Measurements from ENCODE around the gene SRL.
A peak's percentile ranks its signal among the peaks of the same experiment; 100 is the strongest.

Gene SRL

DNA sequence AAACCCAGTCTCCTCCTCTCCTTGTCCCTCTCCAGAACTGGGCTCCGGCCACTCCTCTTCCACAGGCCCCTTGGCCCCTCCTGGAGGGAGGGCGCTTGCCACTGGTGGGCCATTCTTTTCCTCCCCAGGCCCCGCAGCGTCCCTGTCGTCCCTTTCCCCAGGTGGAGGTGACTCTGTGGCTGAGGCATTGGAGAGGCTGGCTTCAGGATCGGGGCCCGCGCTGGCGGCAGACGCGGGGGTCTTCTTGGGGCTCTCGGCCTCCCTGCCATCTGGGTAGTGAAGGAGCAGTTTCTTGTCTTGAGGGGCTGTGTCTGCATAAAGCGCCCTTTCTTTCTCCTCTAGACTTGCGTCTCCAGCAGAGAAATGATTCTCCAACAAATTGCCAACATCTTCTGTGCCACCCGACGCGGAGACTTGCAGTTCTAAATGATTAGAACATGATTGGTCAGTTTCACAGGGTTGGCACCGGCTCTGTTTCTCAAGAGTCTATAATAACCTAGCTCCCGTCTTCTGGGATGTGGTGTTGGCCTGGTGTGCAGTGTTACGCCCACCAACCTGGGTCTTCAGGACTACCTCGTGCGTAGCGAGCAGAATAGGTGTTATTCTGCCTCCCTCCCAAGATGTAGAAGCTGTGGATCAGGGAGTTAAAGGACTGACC, 34.1 kb downstream of the SRL start:
- DNase-seq = no peak
- peaks cover 71% of the 10 kb centered on the region for H3K27me3 Mint-ChIP-seq
- no peak overlapping the region for H3K4me3 Mint-ChIP-seq
- peaks cover 16% of the 10 kb centered on the region for H3K4me1 Mint-ChIP-seq
- H3K27ac Mint-ChIP-seq = no peak overlapping the region
- no peaks in the 10 kb centered on the region for H3K36me3 Mint-ChIP-seq
- H3K9me3 Mint-ChIP-seq = no peaks in the 10 kb centered on the region
- CTCF ChIA-PET = no interaction called here

DNA sequence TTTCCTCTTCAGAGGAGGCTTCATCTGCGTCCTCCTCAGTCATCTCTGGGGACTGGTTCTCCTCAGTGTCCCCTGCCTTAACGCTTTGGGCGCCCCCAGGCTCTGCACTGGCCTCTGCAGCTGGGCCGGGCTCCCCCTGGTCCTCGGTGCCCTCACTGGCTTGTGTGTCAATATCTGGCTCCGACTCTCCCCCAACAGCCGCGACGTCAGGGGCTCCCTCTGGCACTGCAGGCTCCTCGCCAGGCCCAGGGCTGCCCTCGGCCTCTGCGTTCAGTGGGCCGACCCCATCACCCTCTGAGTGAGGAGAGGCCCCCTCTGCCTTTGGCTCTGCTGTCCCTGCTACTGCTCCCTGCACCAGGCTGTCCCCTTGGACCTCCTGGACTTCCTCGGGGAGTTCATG, 34.7 kb downstream of the SRL start:
- Mint-ChIP-seq H3K36me3 (no peaks in the 10 kb centered on the region), H3K9me3 (no peaks in the 10 kb centered on the region), H3K4me1 (peaks cover 16% of the 10 kb centered on the region), H3K4me3 (no peak overlapping the region), H3K27me3 (peaks cover 71% of the 10 kb centered on the region), H3K27ac (no peak overlapping the region)
- CTCF ChIA-PET = no interaction called here
- DNase-seq = no peak

DNA sequence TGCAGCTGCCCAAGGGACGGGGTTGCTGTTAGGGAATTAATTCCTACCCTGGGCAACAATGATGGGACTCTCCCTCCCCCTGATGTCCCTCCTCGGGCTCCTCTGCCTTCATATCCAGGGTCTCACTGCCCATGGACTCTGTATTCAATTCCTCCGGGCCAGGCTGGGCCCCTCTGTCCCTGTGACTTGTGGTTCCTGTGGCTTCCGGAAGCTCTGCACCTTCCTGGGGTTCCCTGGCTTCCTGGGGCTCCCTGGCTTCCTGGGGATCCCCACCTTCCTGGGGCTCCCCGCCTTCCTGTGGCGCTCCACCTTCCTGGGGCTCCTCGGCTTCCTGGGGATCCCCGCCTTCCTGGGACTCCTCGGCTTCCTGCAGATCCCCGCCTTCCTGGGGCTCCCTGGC, 35.2 kb downstream of the SRL start:
- H3K27ac Mint-ChIP-seq = peak overlapping the region; percentile 49
- peaks cover 16% of the 10 kb centered on the region for H3K4me1 Mint-ChIP-seq
- peaks cover 76% of the 10 kb centered on the region for H3K27me3 Mint-ChIP-seq
- H3K36me3 Mint-ChIP-seq = no peaks in the 10 kb centered on the region
- CTCF ChIA-PET = no interaction called here
- H3K9me3 Mint-ChIP-seq = no peaks in the 10 kb centered on the region
- peak; percentile 30 for DNase-seq
- no peak overlapping the region for H3K4me3 Mint-ChIP-seq

DNA sequence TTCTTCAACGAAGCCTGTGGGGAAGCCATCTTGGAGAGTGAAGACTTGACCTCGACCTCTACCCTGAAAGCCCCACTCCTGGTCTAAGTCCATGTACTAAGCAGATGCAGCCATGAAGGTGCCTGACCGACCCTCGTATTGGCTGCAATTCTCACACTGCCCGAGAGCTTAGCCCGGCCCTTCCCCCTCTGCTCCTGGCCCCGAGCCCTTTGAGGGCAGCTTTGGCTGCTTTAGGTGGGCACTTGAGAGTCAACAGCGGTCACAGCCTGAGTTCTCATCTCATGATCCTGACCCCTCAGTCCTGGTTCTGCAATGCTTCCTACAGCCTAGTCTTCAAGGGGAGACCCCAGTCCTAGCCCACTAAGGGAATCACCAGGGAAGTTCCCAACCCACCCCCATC, 35.9 kb downstream of the SRL start:
- Mint-ChIP-seq H3K9me3 (no peaks in the 10 kb centered on the region), H3K36me3 (no peaks in the 10 kb centered on the region), H3K27me3 (peaks cover 83% of the 10 kb centered on the region), H3K4me3 (no peak overlapping the region), H3K4me1 (peaks cover 16% of the 10 kb centered on the region), H3K27ac (no peak overlapping the region)
- no peak for DNase-seq
- CTCF ChIA-PET = no interaction called here

DNA sequence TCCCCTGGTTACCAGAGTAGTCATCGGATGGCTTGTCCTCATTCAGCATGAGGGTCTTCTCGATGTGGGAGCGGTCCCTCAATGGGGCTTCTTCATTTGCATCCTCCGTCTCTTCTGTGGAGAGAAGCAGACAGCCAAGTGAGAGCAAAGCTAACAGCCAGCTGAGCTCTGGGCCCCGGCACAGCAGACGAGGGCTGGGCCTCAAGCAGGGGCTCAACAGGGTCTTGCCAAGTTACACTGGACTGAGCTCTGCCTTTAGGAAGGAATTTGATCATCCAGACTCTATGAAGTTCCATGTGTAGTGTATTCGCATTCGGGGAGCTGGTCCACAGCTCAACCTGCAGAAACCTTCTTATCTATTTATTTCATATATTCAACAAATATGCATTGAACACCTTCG, 37.4 kb downstream of the SRL start:
- Mint-ChIP-seq H3K4me1 (peaks cover 19% of the 10 kb centered on the region), H3K4me3 (no peak overlapping the region), H3K9me3 (no peaks in the 10 kb centered on the region), H3K36me3 (no peaks in the 10 kb centered on the region), H3K27me3 (peaks cover 87% of the 10 kb centered on the region), H3K27ac (no peak overlapping the region)
- no peak for DNase-seq
- CTCF ChIA-PET = no interaction called here

DNA sequence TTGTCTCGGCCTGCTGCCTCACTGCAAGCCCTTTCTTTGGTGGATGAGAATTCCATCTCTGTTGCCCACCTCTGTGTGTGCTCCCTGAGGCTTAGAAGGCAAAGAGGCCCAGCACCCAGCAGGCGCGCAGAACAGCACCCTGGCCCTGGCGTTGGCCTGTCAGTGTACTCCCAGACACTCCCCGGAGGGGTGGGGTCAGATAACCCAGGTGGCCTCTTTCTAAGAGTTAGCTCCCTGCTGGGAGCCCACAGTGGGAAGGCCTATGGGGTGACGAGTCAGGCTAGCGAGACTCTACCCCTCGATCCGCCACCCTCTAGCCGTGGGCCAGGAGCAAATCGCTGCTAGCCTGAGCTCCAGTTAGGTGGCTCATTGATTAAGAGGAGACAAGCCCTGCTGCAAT, 38.1 kb downstream of the SRL start:
- Mint-ChIP-seq H3K27ac (no peak overlapping the region), H3K27me3 (peaks cover 82% of the 10 kb centered on the region), H3K4me1 (peaks cover 19% of the 10 kb centered on the region), H3K36me3 (no peaks in the 10 kb centered on the region), H3K4me3 (no peak overlapping the region), H3K9me3 (no peaks in the 10 kb centered on the region)
- CTCF ChIA-PET = interaction anchor here (0.5 kb wide), 1 partner anchor 452 kb away, joined by 3 read pairs; no protein-coding TSS in a partner anchor
- no peak for DNase-seq

DNA sequence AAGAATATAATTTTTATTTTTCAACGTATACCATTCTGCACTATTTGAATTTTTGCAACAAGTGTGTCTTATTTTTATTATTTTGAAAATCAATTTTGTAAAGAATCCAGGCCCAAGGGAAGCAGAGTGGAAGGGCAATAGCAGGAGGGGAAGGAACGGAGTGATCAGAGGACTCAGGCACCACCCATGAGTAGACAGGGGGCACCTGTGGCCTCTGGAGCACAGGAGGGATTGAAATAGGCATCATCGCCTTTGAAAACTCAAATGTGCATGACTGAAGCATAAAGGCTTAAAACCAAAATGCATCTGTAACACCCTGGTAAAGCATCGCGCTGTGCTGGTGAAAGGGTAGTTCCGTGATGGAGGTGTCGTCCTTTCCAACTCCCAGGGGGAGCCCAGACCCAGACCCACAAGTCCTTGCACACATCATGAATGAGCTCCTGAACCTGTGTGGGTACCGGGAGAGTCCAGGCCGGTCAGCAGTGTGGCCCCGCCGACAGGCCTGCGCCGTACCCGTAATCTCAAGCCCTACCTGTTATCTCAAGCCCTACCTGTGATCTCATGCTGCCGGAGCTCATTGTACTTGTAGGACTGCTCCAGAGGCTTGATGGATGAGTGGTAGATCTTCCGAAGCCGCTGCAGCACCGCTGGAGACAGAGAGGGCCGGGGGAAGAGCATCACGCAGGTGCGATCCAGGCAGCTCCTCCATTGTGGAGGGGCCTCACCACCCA, 39.1 kb downstream of the SRL start:
- CTCF ChIA-PET = no interaction called here
- Mint-ChIP-seq H3K27ac (no peak overlapping the region), H3K4me1 (peaks cover 14% of the 10 kb centered on the region), H3K4me3 (no peak overlapping the region), H3K9me3 (no peaks in the 10 kb centered on the region), H3K36me3 (no peaks in the 10 kb centered on the region), H3K27me3 (peaks cover 82% of the 10 kb centered on the region)
- DNase-seq = no peak

DNA sequence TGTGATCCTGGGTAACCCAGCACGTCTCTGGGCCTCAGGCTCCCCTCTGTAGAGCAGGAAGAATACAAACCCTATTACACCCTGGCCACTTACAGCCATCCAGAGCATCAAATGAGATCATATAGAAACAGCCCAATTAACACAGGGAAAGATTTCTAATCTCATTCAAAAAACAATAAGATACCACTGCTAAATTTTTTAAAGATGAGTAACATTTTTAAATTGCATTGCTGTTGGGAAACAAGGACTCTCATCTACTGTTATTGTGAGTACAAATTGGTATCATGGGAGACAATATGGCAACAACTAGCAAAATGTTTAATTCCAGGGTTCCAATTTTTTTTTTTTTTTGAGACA, 41.1 kb downstream of the SRL start:
- H3K27ac Mint-ChIP-seq = no peak overlapping the region
- CTCF ChIA-PET = interaction anchor here (0.7 to 2.2 kb wide), 4 partner anchors 13 to 406 kb away, joined by 3 to 5 read pairs (median 4); no protein-coding TSS in a partner anchor

DNA sequence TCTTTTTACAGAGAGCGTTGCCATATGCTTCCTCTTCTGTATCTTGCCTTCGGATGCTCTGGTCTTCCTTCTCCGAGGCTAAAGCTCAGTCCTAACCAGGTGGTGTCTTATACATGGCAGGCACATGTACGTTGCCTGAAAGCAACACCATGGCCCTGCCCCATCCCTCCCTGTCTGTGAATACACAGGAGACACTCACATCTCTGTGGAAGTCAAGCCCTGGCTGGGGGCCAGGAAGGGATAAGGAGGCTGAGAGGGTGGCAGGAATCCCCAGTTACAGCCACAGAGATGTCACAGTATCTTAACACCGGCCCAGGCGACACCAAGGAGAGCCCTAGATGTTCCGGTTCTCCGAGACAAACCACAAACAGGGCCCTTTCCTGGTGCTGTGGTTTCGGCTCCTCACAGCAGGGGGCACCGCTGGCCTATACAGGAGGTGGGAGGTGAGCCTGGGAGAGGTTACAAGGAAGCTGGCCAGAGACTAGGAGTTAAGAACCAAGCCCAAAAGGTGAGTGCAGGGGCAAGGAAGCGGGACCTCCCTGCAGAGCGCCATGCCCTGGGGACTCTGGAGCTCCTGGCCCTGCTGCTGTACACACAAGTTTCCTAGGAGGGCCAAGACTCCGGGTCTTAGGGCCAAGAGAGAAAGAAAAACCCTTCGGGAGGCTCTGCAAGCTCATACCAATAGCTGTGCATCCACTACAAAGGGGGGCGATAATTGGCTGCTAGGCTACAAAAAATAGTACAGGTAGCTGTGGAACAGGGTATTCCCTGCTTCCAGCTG, 41.7 kb downstream of the SRL start:
- Mint-ChIP-seq H3K36me3 (no peaks in the 10 kb centered on the region), H3K4me1 (peaks cover 3% of the 10 kb centered on the region), H3K27ac (no peak overlapping the region), H3K9me3 (no peaks in the 10 kb centered on the region), H3K4me3 (no peak overlapping the region), H3K27me3 (peaks cover 63% of the 10 kb centered on the region)
- CTCF ChIA-PET = interaction anchor here (0.7 to 2.2 kb wide), 4 partner anchors 13 to 203 kb away, joined by 3 to 5 read pairs (median 3); no protein-coding TSS in a partner anchor
- DNase-seq = peak; percentile 55

More for the DNA sequence above, 41.1 kb downstream of the SRL start:
- no peak overlapping the region for H3K4me3 Mint-ChIP-seq
- H3K27me3 Mint-ChIP-seq = peaks cover 64% of the 10 kb centered on the region
- H3K9me3 Mint-ChIP-seq = no peaks in the 10 kb centered on the region
- H3K4me1 Mint-ChIP-seq = peaks cover 3% of the 10 kb centered on the region
- no peak for DNase-seq
- no peaks in the 10 kb centered on the region for H3K36me3 Mint-ChIP-seq

DNA sequence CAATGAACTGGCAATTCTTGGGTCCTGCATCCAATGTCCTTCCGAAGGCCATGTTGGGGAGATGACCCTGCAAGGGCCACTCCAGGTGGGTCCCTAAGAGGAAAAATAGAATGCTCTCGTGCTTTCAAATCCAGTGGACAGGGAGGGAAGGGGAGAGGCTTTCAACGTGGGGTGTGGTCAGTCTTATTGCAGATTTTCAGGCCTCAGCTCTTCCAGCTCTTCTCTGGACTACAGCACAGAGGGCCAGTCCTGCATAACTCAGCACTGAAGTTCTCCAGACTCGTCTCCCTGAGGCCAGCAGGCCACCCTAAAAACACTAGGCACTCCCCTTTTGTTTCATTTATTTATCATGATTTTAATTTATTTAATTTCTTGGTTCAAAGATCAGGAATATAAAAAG, 43.1 kb downstream of the SRL start:
- H3K4me1 Mint-ChIP-seq = peaks cover 3% of the 10 kb centered on the region
- H3K36me3 Mint-ChIP-seq = no peaks in the 10 kb centered on the region
- no peak overlapping the region for H3K27ac Mint-ChIP-seq
- no peak for DNase-seq
- no peak overlapping the region for H3K4me3 Mint-ChIP-seq
- peaks cover 55% of the 10 kb centered on the region for H3K27me3 Mint-ChIP-seq
- CTCF ChIA-PET = interaction anchor here (1.2 kb wide), 1 partner anchor 204 kb away, joined by 3 read pairs; no protein-coding TSS in a partner anchor
- no peaks in the 10 kb centered on the region for H3K9me3 Mint-ChIP-seq

DNA sequence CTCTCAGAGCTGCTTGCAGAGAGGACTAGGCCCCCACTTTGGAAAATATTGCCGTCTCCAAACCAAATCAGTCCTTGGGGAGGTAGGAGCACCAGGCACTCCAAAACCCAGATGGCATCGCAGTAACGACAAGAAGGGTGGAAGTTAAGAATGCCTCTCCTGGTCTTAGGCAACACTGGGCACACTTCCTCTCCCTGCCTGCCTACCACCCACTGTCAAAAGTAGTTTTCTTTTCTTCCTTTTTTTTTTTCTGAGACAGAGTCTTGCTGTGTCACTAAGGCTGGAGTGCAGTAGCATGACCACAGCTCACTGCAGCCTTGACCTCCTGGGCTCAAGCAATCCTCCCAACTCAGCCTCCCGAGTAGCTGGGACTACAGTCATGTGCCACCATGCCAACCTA, 47.2 kb downstream of the SRL start:
- no peak for DNase-seq
- Mint-ChIP-seq H3K36me3 (no peaks in the 10 kb centered on the region), H3K4me1 (no peaks in the 10 kb centered on the region), H3K27me3 (peaks cover 37% of the 10 kb centered on the region), H3K27ac (no peak overlapping the region), H3K4me3 (no peak overlapping the region), H3K9me3 (no peaks in the 10 kb centered on the region)
- CTCF ChIA-PET = interaction anchor here (0.5 kb wide), 1 partner anchor 148 kb away, joined by 3 read pairs; no protein-coding TSS in a partner anchor

DNA sequence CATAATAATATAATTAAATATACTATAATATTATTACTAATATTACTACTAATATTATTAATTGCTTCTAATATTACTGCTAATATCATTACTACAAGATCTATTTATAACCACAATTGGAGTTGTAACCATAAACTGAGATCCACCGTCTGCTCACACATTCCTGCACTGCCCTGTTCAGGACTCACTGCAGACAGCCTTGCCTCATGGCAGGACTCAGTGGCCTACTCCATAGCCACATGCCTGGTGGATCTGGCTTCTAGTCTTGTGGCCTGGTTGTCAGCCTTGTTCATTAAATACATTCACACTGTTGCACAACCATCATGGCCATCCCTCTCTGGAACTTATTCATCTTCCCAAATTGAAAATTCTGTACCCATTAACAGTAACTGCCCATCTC, 48.0 kb downstream of the SRL start:
- Mint-ChIP-seq H3K9me3 (no peaks in the 10 kb centered on the region), H3K4me3 (no peak overlapping the region), H3K27me3 (peaks cover 44% of the 10 kb centered on the region), H3K27ac (no peak overlapping the region), H3K4me1 (no peaks in the 10 kb centered on the region), H3K36me3 (no peaks in the 10 kb centered on the region)
- DNase-seq = no peak
- CTCF ChIA-PET = interaction anchor here (0.5 kb wide), 1 partner anchor 147 kb away, joined by 3 read pairs; no protein-coding TSS in a partner anchor

DNA sequence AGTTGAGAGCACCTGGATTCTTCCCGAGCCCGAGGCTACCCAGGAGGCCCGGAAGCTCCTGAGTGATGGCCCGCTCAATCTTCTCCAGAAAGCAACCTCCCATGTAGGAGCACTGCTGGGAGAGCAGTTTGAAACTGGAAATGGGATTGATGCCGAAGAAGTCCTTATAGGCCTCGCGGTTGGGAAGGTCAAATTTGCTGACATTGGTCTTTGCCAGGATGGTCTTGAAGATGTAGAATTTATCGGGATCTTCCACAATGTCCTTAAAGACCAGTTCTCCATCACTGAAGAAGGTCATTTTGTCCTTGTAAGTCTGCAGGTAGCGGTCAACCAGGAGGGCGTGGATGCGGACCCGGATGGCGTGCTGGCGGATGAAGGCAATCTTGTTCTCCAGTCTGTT, 49.7 kb downstream of the SRL start:
- Mint-ChIP-seq H3K4me1 (no peaks in the 10 kb centered on the region), H3K4me3 (no peak overlapping the region), H3K27me3 (peaks cover 46% of the 10 kb centered on the region), H3K36me3 (no peaks in the 10 kb centered on the region), H3K9me3 (no peaks in the 10 kb centered on the region), H3K27ac (no peak overlapping the region)
- DNase-seq = no peak
- CTCF ChIA-PET = no interaction called here

DNA sequence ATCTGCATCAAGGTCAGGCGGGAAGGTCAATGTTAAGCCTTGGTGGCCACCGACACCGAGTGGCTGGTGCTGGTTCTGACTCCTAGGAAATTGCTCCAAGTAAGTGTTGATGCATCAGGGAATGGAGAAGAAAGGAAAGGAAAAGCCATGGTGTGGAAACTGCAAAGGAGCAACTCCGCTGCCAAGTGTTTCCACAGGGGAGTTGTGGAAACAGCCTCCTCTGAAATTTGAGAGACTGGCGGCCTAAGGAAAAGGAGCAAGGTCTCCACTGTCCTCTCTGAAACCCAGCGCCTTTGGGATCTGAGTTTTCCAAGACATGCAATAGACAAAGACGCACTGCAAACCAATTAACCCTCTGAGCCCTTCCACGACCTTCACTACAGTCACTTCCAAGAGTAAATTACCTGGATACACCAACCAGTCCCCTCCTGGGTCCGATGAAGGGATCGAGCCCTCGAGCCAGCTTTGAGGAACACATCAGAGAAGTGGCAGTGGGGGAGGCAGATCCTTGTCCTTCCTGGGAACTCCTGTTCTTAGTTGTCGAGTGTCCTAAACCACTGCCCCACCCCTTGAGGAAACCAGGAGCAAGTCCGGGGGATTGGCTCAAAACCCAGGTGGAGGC, 51.1 kb downstream of the SRL start:
- DNase-seq = no peak
- Mint-ChIP-seq H3K4me3 (no peak overlapping the region), H3K4me1 (no peaks in the 10 kb centered on the region), H3K27ac (no peak overlapping the region), H3K9me3 (no peaks in the 10 kb centered on the region), H3K36me3 (no peaks in the 10 kb centered on the region), H3K27me3 (peaks cover 57% of the 10 kb centered on the region)
- CTCF ChIA-PET = no interaction called here

All from activated naive CD4-positive, alpha-beta T cell treated with anti-CD3 and anti-CD28 coated beads, Interleukin-2, amount 10 ng/mL, durations not matched to agents 7 days and 5 days (primary cell).